ENCODE results near the gene PDE10A. TPM values are rescaled to one million over a fixed set of nuclear protein-coding genes. Genes with fewer than 3 reads are reported as not detected.

The PDE10A gene
- total RNA-seq, 4 donors from 2014 or later: 0.59 to 3.1 (median 2.0) TPM

- H3K27ac ChIP-seq: no peak overlapping the region
- no peak for TF ChIP-seq POLR2AphosphoS5 (IDR thresholded peaks at IDR 0.05)
- TF ChIP-seq CTCF (IDR thresholded peaks at IDR 0.05): no peak
- TF ChIP-seq EP300 (IDR thresholded peaks at IDR 0.05): no peak
- no peak for TF ChIP-seq POLR2A (IDR thresholded peaks at IDR 0.05)
- peaks cover 89% of the 10 kb centered on the region for H3K27me3 ChIP-seq
- no peaks in the 10 kb centered on the region for H3K9me3 ChIP-seq
- H3K4me3 ChIP-seq: peak overlapping the region; percentile 53
- WGBS: 2% methylated on average over 46 of the region's 48 CpGs
- H3K4me1 ChIP-seq: peaks cover 42% of the 10 kb centered on the region
- DNase-seq (ENCODE audit: low spot score in 2 of 2): no peak
- H3K36me3 ChIP-seq: no peaks in the 10 kb centered on the region
Observed at GRCh38 chr6:165663736-165664558, 906 bp upstream of the PDE10A start.

GRCh38 chr6:165663377-165663735, 315 bp upstream of the PDE10A start:
- peaks cover 89% of the 10 kb centered on the region for H3K27me3 ChIP-seq
- H3K9me3 ChIP-seq: no peaks in the 10 kb centered on the region
- TF ChIP-seq POLR2A (IDR thresholded peaks at IDR 0.05): no peak
- no peak for TF ChIP-seq CTCF (IDR thresholded peaks at IDR 0.05)
- H3K27ac ChIP-seq: no peak overlapping the region
- peak overlapping the region; percentile 53 for H3K4me3 ChIP-seq
- H3K36me3 ChIP-seq: no peaks in the 10 kb centered on the region
- H3K4me1 ChIP-seq: peaks cover 42% of the 10 kb centered on the region
- no peak for DNase-seq (ENCODE audit: low spot score in 2 of 2)
- 2% methylated on average over 11 of the region's 22 CpGs for WGBS

GRCh38 chr6:165662041-165662748, 846 bp downstream of the PDE10A start:
- whole genome bisulfite sequencing: under 1% methylated on average over 48 of the region's 100 CpGs
- no peak for TF ChIP-seq POLR2AphosphoS5 (IDR thresholded peaks at IDR 0.05)
- TF ChIP-seq POLR2A (IDR thresholded peaks at IDR 0.05): no peak
- TF ChIP-seq CTCF (IDR thresholded peaks at IDR 0.05): no peak
- no peak for TF ChIP-seq EP300 (IDR thresholded peaks at IDR 0.05)
- Histone ChIP-seq H3K36me3 (no peaks in the 10 kb centered on the region), H3K9me3 (no peaks in the 10 kb centered on the region), H3K27ac (no peak overlapping the region), H3K27me3 (peaks cover 90% of the 10 kb centered on the region), H3K4me1 (peaks cover 42% of the 10 kb centered on the region), H3K4me3 (peak overlapping the region; percentile 53)
- no peak for DNase-seq (ENCODE audit: low spot score in 2 of 2)

DNA sequence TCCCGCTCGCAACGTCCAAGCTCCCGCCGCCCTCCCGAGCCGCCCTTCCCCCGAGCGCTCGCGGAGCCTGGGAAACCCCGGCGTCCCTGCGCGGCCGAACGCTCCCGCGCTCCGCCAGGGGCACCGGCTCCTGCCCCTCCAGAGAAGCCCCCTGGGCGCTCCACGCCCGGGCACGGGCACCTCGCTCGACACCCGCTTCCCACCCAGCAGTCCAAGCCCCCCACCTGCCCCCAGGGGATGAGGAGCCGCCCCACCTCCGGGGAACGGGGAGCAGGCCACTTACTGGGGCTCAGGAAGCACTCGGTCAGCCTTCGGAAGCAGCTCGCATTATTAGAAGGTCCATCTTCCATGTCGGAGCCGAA, 1.4 kb downstream of the PDE10A start:
- WGBS: 2% methylated on average over 13 of the region's 36 CpGs
- H3K4me3 ChIP-seq: peak overlapping the region; percentile 53
- no peaks in the 10 kb centered on the region for H3K9me3 ChIP-seq
- no peak for DNase-seq (ENCODE audit: low spot score in 2 of 2)
- H3K36me3 ChIP-seq: no peaks in the 10 kb centered on the region
- peaks cover 85% of the 10 kb centered on the region for H3K27me3 ChIP-seq
- H3K27ac ChIP-seq: no peak overlapping the region
- H3K4me1 ChIP-seq: peaks cover 42% of the 10 kb centered on the region
- TF ChIP-seq POLR2A (IDR thresholded peaks at IDR 0.05): no peak
- TF ChIP-seq POLR2AphosphoS5 (IDR thresholded peaks at IDR 0.05): no peak
- no peak for TF ChIP-seq EP300 (IDR thresholded peaks at IDR 0.05)
- no peak for TF ChIP-seq CTCF (IDR thresholded peaks at IDR 0.05)

Measured in suprapubic skin (tissue), 4 donors.